Esophagus squamous epithelium (tissue), 4 donors: ENCODE results near the gene SSR4.

Experiments used
- POLR2A ChIP-seq, 4 donors: fragments of 450-650 bp; IDR thresholded peaks; one replicate each; pipeline ENCODE4 v1.6.1; 2017; ENCODE audit warnings: antibody characterized with exemption in 4 of 4, mild to moderate bottlenecking in 4 of 4, moderate library complexity in 3 of 4
- TF ChIP-seq, protein P1 (sequence below), 6 experiments: fragments of 450-650 bp in 4 of 6; fragments of 200-600 bp in 2 of 6; sonication (generic) in 2 of 6; IDR thresholded peaks; one replicate each; pipeline ENCODE4 v1.5.1; 2016 to 2019; ENCODE audit warnings: antibody characterized with exemption in 6 of 6, mild to moderate bottlenecking in 4 of 6, moderate library complexity in 4 of 6

DNA sequence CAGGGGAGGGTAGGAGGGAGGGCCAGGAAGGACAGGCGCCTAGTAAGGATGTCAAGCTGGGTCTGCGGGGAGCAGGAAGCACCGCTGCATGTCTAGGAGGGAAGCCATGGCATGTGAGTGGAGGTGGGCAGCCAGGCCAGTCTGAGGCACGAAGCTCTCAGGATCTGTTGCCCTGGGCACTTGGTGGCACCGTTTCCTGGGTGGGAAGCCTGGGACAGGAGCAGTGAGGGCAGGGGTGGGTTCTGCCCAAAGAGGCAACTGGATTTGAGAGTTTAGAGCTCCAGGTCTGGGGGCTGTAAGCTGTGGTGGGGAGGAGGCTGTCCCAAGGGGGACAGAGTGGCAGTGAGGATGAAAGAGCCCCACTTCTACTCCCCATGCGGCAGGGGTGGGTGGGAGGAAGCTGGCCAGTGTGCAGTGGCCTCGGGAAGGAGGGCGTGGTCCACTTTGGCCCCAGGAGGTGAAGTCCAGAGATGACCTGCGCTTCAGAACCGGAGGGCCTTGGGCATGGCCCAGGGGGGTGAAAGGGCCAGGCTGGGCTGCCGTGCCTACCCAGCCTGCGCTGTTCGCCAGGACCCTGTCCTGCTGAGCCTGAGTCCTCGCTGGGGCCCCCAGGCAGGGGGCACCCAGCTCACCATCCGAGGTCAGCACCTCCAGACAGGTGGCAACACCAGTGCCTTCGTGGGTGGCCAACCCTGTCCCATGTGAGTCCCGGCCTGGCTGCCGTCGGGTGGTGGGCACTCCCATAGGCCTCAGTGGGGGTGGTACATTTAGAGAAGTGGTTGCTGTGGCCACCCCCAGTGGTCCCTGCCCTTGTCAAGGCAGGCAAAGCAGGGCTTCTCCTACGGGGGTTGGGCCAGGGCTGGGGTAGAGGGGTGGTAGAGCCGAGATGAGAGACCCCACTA is 21.9 kb upstream of the SSR4 start:
- TF ChIP-seq, protein P1, sequence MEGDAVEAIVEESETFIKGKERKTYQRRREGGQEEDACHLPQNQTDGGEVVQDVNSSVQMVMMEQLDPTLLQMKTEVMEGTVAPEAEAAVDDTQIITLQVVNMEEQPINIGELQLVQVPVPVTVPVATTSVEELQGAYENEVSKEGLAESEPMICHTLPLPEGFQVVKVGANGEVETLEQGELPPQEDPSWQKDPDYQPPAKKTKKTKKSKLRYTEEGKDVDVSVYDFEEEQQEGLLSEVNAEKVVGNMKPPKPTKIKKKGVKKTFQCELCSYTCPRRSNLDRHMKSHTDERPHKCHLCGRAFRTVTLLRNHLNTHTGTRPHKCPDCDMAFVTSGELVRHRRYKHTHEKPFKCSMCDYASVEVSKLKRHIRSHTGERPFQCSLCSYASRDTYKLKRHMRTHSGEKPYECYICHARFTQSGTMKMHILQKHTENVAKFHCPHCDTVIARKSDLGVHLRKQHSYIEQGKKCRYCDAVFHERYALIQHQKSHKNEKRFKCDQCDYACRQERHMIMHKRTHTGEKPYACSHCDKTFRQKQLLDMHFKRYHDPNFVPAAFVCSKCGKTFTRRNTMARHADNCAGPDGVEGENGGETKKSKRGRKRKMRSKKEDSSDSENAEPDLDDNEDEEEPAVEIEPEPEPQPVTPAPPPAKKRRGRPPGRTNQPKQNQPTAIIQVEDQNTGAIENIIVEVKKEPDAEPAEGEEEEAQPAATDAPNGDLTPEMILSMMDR (IDR thresholded peaks at IDR 0.05), result no peak
- no peak for TF ChIP-seq POLR2A (IDR thresholded peaks at IDR 0.05)
